Neural cell (in vitro differentiated cells): ENCODE measurements around the gene BTBD1. TPM values are rescaled to one million over a fixed set of nuclear protein-coding genes. Genes with fewer than 3 reads are reported as not detected.

Source experiments
- H2AFZ ChIP-seq: fragments of 200-600, 300-800 bp; sonication (generic), shearing (Covaris generic); 2 replicates; pipeline ENCODE4 v1.6.0; 2014; ENCODE audit warnings: low read depth, mild to moderate bottlenecking, antibody characterized with exemption, low read length, moderate library complexity
- H3F3A ChIP-seq: fragments of 200-600 bp; shearing (Covaris generic); 2 replicates; pipeline ENCODE4 v1.6.1; 2016; ENCODE audit warnings: mild to moderate bottlenecking, moderate library complexity, mixed read lengths, antibody characterized with exemption, low read length; ENCODE audit not compliant: insufficient read depth, poor library complexity, severe bottlenecking
- H3K27ac ChIP-seq: fragments of 200-600, 300-800 bp; sonication (generic), shearing (Covaris generic); 2 replicates; pipeline ENCODE4 v1.5.1; 2014; ENCODE audit warnings: mild to moderate bottlenecking, low read length, moderate library complexity
- H3K27me3 ChIP-seq: fragments of 300-800, 200-600 bp; sonication (generic), shearing (Covaris generic); 2 replicates; pipeline ENCODE4 v1.6.0; 2014; ENCODE audit warnings: mild to moderate bottlenecking, low read depth, low read length, moderate library complexity; ENCODE audit not compliant: insufficient read depth
- H3K36me3 ChIP-seq: fragments of 300-800, 200-600 bp; sonication (generic), shearing (Covaris generic); 2 replicates; pipeline ENCODE4 v1.5.1; 2014; ENCODE audit warnings: mild to moderate bottlenecking, antibody characterized with exemption, low read length, moderate library complexity; ENCODE audit not compliant: insufficient read depth
- H3K4me2 ChIP-seq: fragments of 300-800, 200-600 bp; sonication (generic), shearing (Covaris generic); 2 replicates; pipeline ENCODE4 v1.6.0; 2014; ENCODE audit warnings: mild to moderate bottlenecking, low read length
- H3K4me3 ChIP-seq: fragments of 300-800, 200-600 bp; sonication (generic), shearing (Covaris generic); 2 replicates; pipeline ENCODE4 v1.5.1; 2014; ENCODE audit warnings: mild to moderate bottlenecking, low read length, moderate library complexity
- H3K79me2 ChIP-seq: fragments of 200-600 bp; shearing (Covaris generic); replicated peaks from 2 replicates; pipeline ENCODE4 v1.6.0; 2014; ENCODE audit warnings: mild to moderate bottlenecking, low read length, moderate library complexity; ENCODE audit not compliant: insufficient read depth
- H3K9ac ChIP-seq: fragments of 300-800, 200-600 bp; sonication (generic), shearing (Covaris generic); 2 replicates; pipeline ENCODE4 v1.6.1; 2016; ENCODE audit warnings: mild to moderate bottlenecking, low read length, mixed read lengths
- H3K9me2 ChIP-seq: fragments of 200-600 bp; shearing (Covaris generic); 2 replicates; pipeline ENCODE4 v1.6.1; 2016; ENCODE audit warnings: mild to moderate bottlenecking, low read length, mixed read lengths; ENCODE audit not compliant: insufficient read depth
- H3K9me3 ChIP-seq: fragments of 200-600, 300-800 bp; sonication (generic), shearing (Covaris generic); 2 replicates; pipeline ENCODE4 v1.6.1; 2016; ENCODE audit warnings: mild to moderate bottlenecking, mixed run types, low read length, moderate library complexity, mixed read lengths
- H4K20me1 ChIP-seq: fragments of 200-600 bp; shearing (Covaris generic); 2 replicates; pipeline ENCODE4 v1.6.1; 2016; ENCODE audit warnings: mild to moderate bottlenecking, mixed run types; ENCODE audit not compliant: insufficient read depth
- EP300 ChIP-seq: fragments of 450-650 bp; conservative IDR thresholded peaks from 2 replicates; pipeline ENCODE4 v1.6.1; 2014; ENCODE audit warnings: antibody characterized with exemption, mild to moderate bottlenecking, moderate library complexity; ENCODE audit not compliant: poor library complexity, severe bottlenecking
- EZH2 ChIP-seq: fragments of 200-600, 300-800 bp; shearing (Covaris generic), sonication (generic); IDR thresholded peaks from 2 replicates; pipeline ENCODE4 v1.6.1; 2014; ENCODE audit warnings: antibody characterized with exemption, low read length, borderline replicate concordance, mild to moderate bottlenecking; ENCODE audit not compliant: insufficient read depth, poor library complexity, severe bottlenecking
- MXI1 ChIP-seq: fragments of 450-650 bp; conservative IDR thresholded peaks from 2 replicates; pipeline ENCODE4 v1.6.1; 2014; ENCODE audit warnings: antibody characterized with exemption, mild to moderate bottlenecking; ENCODE audit not compliant: poor library complexity, severe bottlenecking
- POLR2AphosphoS5 ChIP-seq: IDR thresholded peaks from 2 replicates; pipeline ENCODE4 v1.6.1; 2012
- RAD21 ChIP-seq: fragments of 450-650 bp; conservative IDR thresholded peaks from 2 replicates; pipeline ENCODE4 v1.6.1; 2014; ENCODE audit warnings: antibody characterized with exemption, mild to moderate bottlenecking, moderate library complexity
- REST ChIP-seq: IDR thresholded peaks from 2 replicates; pipeline ENCODE4 v1.6.1; 2012; ENCODE audit warnings: borderline replicate concordance
- SMC3 ChIP-seq: fragments of 450-650 bp; conservative IDR thresholded peaks from 2 replicates; pipeline ENCODE4 v1.6.1; 2014; ENCODE audit warnings: antibody characterized with exemption, mild to moderate bottlenecking, moderate library complexity; ENCODE audit not compliant: poor library complexity
- TAF1 ChIP-seq: IDR thresholded peaks from 2 replicates; pipeline ENCODE4 v1.6.1; 2012; ENCODE audit warnings: low read depth
- polyA plus RNA-seq: library from polyadenylated mRNA; depleted of rRNA; stranded (reverse); fragments of >200 nt; gene quantifications from 2 replicates; pipeline ENCODE4 v1.2.3, GENCODE V29; 2014
- TF ChIP-seq, protein P1 (sequence below): fragments of 450-650 bp; IDR thresholded peaks from 2 replicates; pipeline ENCODE4 v1.5.1; 2014; ENCODE audit warnings: antibody characterized with exemption, mild to moderate bottlenecking, moderate library complexity; ENCODE audit not compliant: poor library complexity, severe bottlenecking

BTBD1 gene
- polyA plus RNA-seq, 1 donor from 2014 or later = 153 TPM

DNA sequence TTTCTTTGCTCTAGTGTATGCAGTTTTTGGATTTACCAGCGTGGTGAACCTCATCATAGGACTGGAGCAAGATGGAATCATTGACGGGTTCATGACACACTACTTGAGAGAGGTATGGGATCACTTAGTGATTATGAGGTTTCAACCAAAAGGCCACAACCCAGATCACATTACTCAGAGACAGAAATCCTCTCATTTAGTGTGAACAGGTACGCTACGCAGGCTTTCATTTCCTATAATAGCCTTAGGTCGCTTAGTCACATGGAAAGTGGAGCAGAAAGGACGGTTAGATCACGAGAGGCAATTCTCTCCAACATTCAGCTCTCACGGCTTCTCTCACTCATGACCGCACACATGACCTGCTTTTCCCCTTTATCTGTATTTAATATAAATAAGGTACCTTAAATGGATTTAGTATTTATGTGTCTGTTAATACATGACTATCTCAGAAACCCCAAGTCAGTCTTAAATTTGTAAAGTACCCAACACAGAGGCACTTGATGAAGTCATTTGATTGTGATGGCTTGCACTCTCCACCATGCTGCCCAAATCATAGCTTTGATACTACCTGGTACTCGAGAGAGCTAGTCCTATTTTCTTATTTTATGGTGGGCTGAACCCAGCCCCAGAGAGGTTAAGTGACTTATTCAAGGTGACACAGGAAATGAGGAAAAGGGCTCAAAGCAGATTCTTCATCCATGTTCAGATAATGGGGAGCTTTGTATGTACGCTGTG lies 48.9 kb upstream of the BTBD1 start:
- no peak overlapping the region for H3K27ac ChIP-seq
- H3F3A ChIP-seq = no peaks in the 10 kb centered on the region
- H3K27me3 ChIP-seq = no peaks in the 10 kb centered on the region

GRCh38 chr15:83115410-83115809 lies 48.4 kb upstream of the BTBD1 start:
- Histone ChIP-seq H3K36me3 (no peaks in the 10 kb centered on the region), H3K4me2 (no peak overlapping the region), H3K27ac (no peak overlapping the region), H3K9me3 (no peaks in the 10 kb centered on the region), H4K20me1 (no peaks in the 10 kb centered on the region), H2AFZ (no peak overlapping the region), H3K9me2 (no peaks in the 10 kb centered on the region), H3K4me3 (no peak overlapping the region), H3K79me2 (no peaks in the 10 kb centered on the region), H3K9ac (no peak overlapping the region), H3K27me3 (no peaks in the 10 kb centered on the region), H3F3A (no peaks in the 10 kb centered on the region)
- TF ChIP-seq MXI1 (no peak), EP300 (no peak), SMC3 (no peak), TAF1 (no peak), RAD21 (no peak), POLR2AphosphoS5 (no peak), EZH2 (no peak)
- TF ChIP-seq, protein P1, sequence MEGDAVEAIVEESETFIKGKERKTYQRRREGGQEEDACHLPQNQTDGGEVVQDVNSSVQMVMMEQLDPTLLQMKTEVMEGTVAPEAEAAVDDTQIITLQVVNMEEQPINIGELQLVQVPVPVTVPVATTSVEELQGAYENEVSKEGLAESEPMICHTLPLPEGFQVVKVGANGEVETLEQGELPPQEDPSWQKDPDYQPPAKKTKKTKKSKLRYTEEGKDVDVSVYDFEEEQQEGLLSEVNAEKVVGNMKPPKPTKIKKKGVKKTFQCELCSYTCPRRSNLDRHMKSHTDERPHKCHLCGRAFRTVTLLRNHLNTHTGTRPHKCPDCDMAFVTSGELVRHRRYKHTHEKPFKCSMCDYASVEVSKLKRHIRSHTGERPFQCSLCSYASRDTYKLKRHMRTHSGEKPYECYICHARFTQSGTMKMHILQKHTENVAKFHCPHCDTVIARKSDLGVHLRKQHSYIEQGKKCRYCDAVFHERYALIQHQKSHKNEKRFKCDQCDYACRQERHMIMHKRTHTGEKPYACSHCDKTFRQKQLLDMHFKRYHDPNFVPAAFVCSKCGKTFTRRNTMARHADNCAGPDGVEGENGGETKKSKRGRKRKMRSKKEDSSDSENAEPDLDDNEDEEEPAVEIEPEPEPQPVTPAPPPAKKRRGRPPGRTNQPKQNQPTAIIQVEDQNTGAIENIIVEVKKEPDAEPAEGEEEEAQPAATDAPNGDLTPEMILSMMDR = no peak

More for the DNA sequence above, 48.9 kb upstream of the BTBD1 start:
- no peaks in the 10 kb centered on the region for H4K20me1 ChIP-seq
- H3K79me2 ChIP-seq = no peaks in the 10 kb centered on the region
- H3K4me2 ChIP-seq = no peak overlapping the region
- no peaks in the 10 kb centered on the region for H3K9me2 ChIP-seq
- H3K36me3 ChIP-seq = no peaks in the 10 kb centered on the region
- H2AFZ ChIP-seq = no peak overlapping the region
- H3K9me3 ChIP-seq = no peaks in the 10 kb centered on the region
- H3K4me3 ChIP-seq = no peak overlapping the region
- H3K9ac ChIP-seq = no peak overlapping the region
- TF ChIP-seq MXI1 (no peak), EZH2 (no peak), RAD21 (no peak), SMC3 (no peak), POLR2AphosphoS5 (no peak), TAF1 (no peak), EP300 (no peak), REST (no peak)
- TF ChIP-seq, protein P1 = no peak
